Measurements from ENCODE around the gene NQO2. TPM values are rescaled to one million over a fixed set of nuclear protein-coding genes. Genes with fewer than 3 reads are reported as not detected.

NQO2 gene, protein sequence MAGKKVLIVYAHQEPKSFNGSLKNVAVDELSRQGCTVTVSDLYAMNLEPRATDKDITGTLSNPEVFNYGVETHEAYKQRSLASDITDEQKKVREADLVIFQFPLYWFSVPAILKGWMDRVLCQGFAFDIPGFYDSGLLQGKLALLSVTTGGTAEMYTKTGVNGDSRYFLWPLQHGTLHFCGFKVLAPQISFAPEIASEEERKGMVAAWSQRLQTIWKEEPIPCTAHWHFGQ
- 12.7 and 20.7 TPM in 2 replicates for total RNA-seq

DNA sequence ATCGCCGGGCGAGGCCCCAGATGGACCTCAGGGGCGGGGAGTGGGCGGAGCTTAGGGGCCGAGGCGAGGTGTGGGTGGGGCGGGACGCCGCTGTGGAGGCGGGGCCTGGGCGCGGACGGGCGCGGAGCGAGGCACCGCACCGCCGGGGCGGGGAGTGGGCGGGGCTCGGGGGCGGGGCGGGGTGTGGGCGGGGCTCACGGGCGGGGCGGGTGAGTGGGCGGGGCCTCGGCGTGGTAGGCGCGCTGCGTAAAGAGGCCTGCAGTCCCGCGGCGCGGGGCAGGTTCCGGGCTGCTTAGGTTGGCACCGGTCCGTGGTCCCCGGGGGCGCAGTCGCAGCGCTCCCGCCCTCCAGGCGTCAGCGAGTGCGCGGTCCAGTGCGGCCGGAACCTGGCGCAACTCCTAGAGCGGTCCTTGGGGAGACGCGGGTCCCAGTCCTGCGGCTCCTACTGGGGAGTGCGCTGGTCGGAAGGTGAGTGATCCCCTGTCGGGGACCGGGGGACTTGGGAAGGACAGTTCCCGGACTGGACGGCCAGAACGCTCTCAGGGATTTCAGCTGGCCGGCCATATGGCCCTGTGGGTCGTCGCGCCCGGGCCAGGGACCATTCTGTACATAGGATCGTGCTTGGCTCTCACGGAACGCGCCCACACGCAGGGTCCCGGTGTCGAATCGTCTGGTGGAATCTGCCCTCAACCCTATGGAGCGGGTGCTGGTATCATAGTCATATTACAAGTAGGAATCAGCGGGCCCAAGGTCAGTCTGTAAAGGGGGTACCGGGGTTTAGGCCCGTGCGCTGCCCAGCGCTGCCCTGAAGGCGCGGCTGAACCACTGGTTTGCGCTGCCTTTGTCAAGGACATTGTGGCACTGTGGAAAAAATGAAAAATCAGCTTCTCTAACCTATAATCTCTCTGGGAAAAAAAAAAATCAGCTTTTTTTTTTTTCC is at the start of gene NQO2:
NQO2 (plus strand) TSS at position 277 of the 940 bp plus-strand sequence. CDS start 6,659 bp downstream, outside the sequence.
- TF ChIP-seq, protein P1, sequence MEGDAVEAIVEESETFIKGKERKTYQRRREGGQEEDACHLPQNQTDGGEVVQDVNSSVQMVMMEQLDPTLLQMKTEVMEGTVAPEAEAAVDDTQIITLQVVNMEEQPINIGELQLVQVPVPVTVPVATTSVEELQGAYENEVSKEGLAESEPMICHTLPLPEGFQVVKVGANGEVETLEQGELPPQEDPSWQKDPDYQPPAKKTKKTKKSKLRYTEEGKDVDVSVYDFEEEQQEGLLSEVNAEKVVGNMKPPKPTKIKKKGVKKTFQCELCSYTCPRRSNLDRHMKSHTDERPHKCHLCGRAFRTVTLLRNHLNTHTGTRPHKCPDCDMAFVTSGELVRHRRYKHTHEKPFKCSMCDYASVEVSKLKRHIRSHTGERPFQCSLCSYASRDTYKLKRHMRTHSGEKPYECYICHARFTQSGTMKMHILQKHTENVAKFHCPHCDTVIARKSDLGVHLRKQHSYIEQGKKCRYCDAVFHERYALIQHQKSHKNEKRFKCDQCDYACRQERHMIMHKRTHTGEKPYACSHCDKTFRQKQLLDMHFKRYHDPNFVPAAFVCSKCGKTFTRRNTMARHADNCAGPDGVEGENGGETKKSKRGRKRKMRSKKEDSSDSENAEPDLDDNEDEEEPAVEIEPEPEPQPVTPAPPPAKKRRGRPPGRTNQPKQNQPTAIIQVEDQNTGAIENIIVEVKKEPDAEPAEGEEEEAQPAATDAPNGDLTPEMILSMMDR (conservative IDR thresholded peaks at IDR 0.05; ENCODE audit: low read depth, low read length): no peak
- DNase-seq (ENCODE audit: low read depth): no peak
- peak within 1 kb of the TSS; percentile 82 for H3K4me3 ChIP-seq (ENCODE audit: low read depth, low read length)

DNA sequence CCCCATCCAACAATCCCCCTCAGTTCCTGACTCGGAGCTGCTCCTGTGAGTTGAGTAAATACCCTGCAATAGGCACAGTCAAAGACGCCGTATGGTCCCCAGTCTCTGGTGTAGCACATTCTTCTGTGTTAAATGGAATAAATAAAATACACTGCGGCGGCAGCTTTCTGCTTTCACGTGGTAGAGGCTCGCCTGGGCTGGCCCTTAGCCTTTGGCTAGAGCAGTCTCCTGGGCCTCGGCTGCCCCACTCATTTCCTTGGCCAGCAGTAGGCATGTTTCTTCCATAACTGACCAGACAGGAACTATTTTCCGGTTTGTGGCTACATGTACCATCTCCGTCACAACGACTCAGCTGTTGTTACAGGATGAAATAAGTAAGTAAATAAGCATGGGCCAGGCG is 49.0 kb upstream of the NQO2 start:
- no peak overlapping the region for H3K4me3 ChIP-seq (ENCODE audit: low read depth, low read length)
- no peak for DNase-seq (ENCODE audit: low read depth)
- TF ChIP-seq, protein P1 (conservative IDR thresholded peaks at IDR 0.05; ENCODE audit: low read depth, low read length): no peak

DNA sequence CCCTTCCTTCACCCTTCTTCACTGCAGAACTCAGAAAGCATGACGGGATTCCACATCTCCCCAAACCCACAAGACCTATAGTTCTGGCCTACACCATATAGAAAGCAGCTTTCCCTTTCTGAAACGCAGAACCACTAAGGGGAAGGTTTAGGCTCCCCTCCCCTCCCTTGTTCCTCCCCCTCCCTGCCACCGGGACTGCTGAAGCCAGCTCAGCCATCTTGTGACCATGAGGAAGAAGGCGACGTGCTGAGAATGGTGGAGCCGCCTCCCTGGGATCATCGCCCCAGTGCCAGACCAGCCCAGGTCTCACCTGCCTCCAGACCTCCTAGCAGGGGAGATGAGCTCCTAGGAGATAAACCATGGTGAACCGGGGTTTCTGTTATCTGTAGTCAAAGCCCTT is 48.0 kb upstream of the NQO2 start:
- TF ChIP-seq, protein P1 (conservative IDR thresholded peaks at IDR 0.05; ENCODE audit: low read depth, low read length): no peak
- H3K4me3 ChIP-seq (ENCODE audit: low read depth, low read length): no peak overlapping the region
- DNase-seq (ENCODE audit: low read depth): no peak

DNA sequence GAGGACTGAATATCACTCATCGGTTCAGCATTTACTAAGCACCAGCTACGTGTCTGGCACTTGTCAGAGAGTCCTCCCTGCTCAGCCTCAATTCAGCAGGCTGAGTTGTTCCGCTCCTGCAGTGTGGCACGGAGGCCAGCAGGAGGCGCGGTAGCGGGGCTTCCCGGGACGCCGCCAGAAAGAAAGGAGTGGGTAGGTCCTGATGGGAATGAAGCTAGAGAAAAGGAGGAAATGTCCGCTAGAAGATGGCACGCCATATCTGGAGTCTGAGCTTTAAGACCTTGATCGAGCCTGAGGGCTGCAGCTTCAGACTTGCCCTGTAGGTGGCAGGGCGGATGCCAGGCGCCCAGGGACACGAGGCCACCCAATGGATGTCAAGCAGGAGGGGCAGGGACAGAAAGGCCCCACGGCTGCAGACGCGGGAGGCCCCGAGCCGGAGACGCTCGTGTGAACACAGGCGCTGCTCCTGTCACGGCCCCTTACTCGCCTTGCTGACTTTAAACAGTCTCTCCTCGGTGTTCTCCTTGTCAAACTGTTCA is 47.1 kb upstream of the NQO2 start:
- H3K4me3 ChIP-seq (ENCODE audit: low read depth, low read length): no peak overlapping the region
- TF ChIP-seq, protein P1 (conservative IDR thresholded peaks at IDR 0.05; ENCODE audit: low read depth, low read length): peak; percentile 100
- DNase-seq (ENCODE audit: low read depth): no peak

DNA sequence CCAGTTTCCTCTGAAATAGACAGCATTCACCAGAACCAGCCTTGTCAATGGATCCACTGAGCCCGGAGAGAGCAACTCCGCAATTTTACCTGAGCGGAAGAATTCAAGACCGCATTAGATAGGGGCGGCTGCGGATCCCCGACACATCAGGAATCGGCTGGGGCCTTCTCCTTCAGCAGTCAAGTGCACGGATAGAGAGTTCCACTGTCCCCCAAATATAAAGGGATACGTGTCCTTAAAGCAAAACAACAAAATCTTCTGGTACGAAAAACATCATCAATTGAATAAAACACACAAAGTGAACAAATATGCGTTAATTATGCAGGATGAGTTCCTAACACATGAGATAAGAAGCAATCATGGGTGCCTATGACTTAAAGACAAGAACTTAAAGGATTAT is 46.6 kb upstream of the NQO2 start:
- no peak overlapping the region for H3K4me3 ChIP-seq (ENCODE audit: low read depth, low read length)

DNA sequence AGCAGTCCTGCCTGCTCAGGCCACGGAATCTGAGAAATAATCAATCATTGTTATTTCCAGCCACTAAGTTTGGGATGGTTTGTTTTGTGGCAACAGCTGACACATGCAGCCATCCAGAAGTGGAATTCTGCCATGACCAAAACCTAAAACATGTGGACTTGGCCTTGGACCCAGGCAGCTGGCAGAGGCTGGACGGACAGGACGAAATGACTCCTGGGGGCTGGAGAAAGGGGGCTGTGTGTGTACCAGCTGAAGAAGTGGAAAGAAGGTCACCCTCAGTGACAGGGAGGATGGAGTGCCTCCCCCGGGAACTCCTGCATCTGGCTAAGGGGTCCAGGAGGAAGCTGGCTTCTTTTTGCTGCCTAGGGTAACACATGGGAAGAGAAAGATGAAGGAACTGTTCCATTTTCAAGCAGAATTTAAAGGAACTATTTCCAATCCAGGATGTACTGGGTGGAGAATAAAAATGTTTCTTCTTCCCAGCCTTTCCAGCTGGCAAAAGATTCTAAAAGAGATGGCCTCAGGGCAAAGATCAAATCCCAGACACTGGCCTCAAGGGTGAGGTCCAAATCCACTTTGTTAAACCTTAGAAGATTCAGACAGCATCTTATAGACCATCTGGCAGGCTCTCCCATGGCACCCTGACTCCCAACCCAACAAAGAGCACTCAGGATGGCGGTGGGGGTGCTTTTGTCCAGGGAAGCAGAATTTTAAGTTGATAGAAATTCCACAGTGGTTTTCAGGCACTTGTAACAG is 42.6 kb upstream of the NQO2 start:
- TF ChIP-seq, protein P1 (conservative IDR thresholded peaks at IDR 0.05; ENCODE audit: low read depth, low read length): no peak
- DNase-seq (ENCODE audit: low read depth): no peak
- H3K4me3 ChIP-seq (ENCODE audit: low read depth, low read length): no peak overlapping the region

More for the DNA sequence above, 46.6 kb upstream of the NQO2 start:
- DNase-seq (ENCODE audit: low read depth): no peak
- TF ChIP-seq, protein P1 (conservative IDR thresholded peaks at IDR 0.05; ENCODE audit: low read depth, low read length): no peak
